NCI-H345 (cell line): ENCODE results near the gene DEPDC1.
"Not testable (repeated sequence)": the region's sequence is repeated elsewhere in the genome, so short reads cannot be mapped to it uniquely, and the experiment has no call there.

Experiments used
- DNase-seq: peaks from one replicate; lab custom pipeline; 2025; lab: John Stamatoyannopoulos, UW

Gene DEPDC1

DNA sequence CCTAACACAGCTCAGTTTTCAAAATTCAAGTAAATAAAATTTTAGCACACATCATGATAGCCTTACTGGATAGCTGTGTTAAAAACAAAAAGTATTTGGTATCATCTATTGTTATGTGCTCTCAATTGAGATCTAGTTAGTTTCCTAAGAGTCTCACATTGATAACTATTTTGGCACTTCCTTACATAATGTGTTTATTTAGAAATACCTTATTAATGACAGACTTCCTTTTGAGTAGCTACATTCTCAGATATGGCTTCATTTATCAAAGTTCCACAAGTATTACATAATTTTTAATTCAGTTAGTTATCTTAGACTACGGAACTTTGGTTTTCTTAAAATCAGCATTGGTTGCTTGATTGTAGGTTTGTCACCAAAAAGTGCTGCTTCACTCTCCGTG lies 20.3 kb downstream of the DEPDC1 start:
- DNase-seq = not testable (repeated sequence)

DNA sequence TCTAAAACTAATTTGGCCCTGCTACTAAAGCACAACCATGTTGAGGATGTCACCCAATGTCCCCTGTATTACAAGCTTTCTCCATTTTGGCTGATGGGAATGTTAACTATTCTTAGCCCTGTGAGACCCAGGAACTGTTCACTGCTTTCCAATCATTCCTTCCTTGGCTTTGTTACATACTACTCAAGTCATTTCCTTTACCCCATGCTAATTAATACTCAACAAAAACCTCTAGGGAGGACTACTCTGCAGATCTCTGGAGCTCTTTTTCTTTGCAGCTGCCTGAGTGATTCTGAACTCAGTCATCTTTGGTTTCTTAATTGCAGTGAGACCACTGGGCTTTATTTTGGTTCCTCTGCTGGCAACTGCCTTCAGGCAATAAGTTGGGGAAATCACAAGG lies 23.8 kb downstream of the DEPDC1 start:
- DNase-seq = no peak

DNA sequence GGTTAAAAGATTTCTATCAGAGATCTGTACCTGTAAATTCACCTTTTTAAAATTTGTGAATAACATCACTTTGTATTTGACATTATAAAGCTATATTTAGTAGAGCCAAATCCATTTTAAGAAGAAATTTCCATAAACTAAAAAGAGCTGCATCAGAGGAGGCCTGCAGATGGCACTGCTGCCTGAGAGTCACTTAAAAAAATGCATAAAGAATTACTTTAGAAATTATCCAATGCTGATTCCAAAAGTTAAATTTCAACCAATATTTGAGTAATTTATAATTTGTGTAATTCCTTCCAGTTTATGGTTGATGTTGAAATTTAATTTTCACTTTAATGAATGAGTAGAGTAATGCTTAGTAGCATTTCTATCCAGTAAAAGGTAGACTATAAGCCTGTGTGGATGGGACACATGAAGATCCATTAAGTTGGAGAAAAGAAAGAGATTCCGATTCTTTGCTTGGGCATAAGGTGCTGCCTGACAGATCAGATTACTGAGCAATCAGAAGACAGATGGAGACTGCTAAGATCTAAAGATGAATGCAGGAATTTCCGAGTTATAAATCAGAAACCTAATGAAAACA lies 26.4 kb downstream of the DEPDC1 start:
- DNase-seq = no peak

DNA sequence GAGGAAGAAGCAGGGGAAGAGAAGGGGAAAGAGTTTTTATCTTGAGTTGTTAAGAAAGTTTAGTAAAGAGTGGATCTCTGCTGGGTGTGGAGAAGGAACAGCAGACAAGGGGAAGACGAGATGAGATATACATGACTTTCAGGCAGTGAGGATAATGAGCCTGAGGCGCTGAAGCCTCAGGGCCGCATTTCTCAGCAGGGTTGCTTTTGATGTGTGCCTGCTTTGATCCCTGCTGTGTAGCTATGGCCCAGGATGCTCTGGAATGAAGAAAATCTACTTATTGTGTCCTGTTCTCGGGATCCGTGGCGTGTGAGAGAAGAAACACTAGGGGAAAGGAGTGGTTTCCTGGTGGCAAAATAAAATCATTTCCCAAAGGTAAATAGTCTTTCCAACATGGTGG lies 32.0 kb downstream of the DEPDC1 start:
- DNase-seq = no peak

DNA sequence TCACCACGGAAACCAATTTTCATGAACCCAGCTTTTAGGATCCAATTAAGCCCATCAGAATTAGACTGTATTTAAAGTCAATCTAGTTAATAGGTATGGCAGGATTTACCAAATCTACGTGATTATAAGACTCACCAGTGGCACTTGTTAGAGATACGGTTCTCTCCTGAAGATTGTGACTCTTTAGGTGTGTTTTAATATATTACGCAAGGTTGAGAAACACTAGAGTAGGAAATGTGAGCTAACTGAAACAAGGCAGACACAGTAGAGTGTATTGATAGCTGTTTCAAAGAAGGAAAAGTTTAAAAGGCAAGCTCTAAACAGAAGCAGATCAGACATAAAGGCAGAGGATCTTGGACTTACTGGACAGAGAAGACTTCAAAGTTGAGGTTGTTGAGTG lies 35.9 kb downstream of the DEPDC1 start:
- no peak for DNase-seq

DNA sequence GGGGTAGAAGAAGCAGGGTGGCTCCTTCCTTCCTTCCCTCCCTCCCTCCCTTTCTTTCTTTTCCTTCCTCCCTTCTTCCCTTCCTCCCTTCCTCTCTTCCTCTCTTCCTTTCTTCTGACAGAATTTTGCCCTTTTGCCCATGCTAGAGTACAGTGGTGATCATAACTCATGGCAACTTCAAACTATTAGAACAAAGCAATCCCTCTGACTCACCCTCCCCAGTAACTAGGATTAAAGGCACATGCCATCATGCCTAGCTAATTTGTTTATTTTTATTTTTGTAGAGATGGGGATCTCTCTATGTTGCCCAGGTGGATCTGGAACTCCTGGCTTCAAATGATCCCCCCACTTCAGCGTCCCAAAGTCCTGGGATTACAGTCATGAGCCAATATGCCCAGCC lies 37.1 kb downstream of the DEPDC1 start:
- no peak for DNase-seq

DNA sequence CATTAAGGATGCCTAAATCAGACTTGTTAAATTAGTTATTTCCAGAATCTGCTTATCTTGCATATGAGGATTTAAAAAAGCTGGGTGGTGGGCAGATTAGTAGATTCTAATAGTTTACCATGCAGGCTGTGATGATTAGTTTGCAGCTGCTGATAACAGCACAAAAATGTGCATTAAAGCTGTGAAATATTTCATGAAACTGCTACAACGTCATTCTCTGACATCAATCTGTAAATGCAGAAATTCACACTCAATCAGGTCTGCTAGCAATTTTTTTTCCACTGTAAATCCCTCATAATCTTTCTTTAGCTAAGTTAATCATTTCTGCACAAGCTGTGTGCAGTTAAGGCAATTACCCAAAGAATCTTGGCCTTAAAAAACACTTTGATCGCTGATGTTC lies 37.8 kb downstream of the DEPDC1 start:
- DNase-seq = no peak

DNA sequence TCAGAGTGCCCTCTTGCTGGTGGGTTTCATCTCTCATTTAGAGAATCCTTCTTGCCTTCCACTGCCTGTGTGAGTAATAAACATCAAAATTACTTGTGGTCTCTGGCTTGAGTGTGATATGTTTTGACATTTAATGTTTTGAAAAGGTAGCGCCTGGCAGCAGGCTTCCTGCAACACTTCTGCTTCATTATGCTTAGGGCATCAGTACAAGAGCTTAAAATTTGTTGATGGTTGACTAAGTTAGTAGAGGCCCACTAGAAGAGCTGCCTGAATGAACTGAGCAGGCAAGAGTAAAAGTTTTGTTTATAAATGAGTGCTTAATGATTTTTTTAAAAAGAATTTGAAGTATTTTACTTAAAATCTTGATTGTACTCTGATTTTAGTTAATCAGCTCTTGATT lies 40.7 kb downstream of the DEPDC1 start:
- no peak for DNase-seq

DNA sequence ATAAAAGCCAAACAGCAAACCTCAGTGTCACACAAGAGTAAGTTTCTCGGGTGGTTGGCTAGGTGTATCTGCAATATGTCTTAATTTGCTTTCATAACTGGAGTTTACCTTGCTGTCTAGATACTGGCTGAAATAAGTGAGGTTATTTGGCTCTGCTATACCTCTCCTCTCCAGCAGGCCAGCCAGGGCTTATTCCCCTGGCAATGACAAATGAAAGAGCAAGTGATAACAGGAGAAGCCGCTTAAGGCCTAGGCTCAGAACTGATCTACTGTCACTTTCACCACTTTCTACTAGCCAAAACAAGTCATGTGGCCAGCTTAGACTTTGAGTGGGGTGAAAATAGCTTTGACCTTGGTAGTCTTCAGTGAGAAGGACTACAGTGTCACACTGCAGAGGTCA lies 42.3 kb downstream of the DEPDC1 start:
- no peak for DNase-seq

DNA sequence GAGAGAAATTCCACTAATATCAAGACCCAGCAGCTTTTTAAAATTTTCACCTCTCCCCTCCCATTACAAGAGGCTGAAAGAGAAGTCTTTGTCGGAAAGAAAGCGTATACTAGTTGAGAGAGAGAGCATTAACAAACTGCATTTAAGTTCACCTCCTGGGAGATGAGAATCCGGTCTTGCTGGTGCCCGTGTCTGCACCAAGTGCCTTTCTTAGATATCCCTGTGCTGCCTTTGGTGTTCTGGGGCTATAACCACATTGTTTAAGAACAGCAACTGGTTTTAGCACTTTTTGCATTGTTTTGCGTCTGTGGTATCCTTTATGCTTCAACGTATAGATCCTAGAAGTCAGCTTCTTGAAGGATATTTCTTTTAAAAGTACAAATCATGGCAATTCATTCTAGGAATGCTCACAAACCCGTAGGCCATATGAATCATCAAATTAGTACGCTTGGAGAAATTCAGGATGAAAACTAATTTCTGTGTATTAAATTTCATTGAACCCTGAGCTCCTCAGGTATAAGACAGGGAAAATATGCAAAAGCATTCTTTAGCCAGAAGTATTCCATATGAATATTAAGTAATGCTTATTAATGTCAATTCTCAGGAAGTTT lies 43.7 kb downstream of the DEPDC1 start:
- DNase-seq = no peak

DNA sequence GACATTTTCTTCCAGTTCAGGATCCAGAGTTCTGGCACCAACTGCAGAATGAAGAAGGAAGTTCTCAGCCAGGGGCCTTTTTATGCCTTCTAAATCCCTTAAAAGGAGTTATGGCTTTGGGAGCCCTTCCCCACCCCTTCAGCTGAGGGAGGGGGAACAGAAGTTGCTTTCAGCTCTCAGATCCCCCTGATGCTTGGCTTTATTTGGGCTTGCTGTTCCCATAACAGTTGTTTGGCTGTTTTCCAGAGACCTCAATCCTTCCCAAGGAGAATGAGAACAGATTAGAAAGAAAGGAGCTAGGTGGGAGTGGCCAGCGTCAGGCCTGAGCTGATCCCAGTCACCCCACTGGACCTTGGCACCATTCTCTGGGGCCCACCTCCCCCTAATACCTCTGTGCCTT lies 47.0 kb downstream of the DEPDC1 start, which contains the start of gene RPE65:
Gene RPE65, minus strand, starts transcription at position 54 of the 400 bp plus-strand sequence. Its CDS starts 49 bp downstream, at position 5.
- no peak for DNase-seq

DNA sequence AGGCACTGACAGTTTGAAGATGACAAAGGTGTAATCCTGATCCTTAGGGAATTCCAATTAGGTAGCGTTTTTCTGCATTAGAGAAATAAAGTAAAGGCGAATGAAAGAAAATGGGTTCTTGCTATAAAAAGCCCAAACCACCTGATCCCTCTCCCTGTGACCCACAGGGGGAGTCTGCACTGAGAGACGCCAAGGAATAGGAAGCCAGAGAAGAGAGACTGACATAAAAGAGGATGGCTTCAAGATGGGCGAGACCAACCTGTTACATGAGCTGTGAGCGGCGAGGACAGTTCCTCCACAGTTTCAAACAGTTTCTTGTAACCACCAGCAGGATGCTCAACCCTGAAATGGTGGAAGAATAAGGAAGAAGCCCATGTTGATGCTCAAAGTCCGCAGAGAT lies 48.5 kb downstream of the DEPDC1 start:
- no peak for DNase-seq

DNA sequence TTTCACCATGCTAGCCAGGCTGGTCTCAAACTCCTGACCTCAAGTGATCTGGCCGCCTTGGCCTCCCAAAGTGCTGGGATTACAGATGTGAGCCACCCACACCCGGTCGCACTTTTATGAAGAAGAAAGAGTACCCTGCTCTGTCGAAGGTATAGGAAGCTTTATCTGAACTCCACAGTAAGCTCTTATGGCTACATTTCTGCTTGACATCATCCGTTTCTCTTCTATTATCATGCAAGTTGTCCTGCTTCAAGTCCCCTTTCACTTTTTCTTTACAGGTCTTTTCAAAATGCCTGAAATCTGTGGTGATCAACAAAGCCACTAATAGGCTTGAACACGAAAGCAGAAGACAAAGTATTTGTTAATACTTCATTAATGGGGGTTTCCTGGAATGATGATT lies 51.2 kb downstream of the DEPDC1 start:
- no peak for DNase-seq

DNA sequence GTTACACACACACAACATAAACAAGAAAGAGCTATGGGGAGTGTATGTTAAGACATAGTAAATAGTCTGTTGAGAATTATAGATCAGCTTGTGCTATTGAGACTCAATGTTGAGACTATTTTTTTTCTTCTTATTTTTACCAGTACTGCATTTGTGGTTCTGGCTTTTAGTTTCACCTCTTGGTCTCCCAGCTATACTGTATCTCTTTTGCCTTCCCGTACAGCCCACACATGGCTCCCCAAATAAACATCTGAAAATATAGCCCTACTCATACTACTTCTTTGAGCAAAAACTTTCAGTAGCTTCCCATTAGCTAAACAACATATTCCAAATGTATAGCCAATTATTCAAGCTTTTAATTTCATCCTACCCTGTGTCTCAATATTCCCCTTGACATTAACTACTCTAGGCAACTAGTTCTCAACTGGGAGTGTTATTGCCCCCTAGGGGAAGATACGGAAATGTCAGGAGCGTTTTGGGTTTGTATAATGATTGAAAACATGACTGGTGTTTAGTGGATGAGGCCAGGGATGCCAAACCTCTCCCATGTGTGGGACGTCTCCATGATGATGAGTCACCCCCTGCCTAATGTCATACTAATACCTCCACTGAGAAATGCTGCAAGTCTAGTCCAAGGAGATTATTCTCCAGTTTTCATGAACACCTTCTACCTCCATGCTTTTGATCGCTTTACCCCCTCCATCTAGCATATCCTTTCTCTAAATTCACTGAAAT lies 53.9 kb downstream of the DEPDC1 start:
- DNase-seq = no peak

DNA sequence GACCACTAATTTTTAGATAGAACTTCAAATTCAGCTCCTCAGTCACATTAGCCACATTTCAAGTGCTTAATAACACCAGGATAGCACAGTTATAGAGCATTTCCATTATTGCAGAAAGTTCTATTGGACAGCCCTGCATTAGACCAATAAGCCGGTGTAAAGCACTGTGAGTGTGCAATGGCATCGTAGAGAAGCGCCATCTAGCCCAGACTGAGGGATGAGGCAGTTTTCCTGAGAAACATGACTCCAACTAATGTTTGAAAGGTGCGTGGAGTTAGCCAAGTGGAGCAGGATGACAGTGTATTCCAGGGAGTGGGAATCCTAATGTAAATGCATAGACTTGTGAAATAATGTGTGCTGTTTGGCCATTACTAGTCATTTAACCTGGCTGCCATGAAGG lies 54.9 kb downstream of the DEPDC1 start:
- no peak for DNase-seq

DNA sequence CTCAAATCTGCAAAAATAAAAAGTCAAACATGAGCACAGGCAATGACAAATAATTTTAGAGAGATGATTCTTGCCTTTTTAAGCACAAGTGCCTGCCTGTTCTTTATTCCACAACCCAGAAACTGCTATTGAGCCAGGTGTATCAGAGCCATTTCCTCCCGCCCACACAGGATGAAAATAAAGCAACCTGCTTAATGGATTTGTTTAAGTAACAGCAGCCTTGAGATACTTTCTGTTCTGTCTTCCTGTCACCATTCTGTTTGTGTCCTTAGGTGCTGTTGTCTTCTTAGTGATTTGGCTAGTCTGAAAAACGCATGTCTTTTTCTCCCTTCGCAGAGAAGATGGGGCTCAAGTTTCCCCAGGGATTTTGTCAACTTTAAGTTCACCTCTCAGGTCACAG lies 58.6 kb downstream of the DEPDC1 start:
- no peak for DNase-seq

DNA sequence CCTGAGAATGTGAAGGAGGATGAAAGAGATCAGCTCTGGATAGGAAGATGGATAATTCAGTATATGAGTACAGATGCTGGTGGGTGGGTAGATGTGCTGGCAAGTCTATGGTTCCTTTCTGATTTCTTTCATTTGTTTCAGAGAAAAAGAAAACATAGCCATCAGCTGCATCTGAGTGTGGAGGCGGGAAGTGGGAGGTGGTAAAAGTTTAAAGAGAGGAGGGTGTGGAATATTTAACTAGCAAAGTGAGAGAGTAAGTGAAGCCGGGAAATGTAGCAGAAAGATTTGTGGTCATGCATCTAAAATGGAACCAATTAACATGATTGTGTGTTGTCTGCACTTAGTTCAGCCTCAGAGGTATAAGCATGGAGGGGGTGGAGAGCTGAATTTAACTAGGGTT lies 63.5 kb downstream of the DEPDC1 start:
- no peak for DNase-seq

DNA sequence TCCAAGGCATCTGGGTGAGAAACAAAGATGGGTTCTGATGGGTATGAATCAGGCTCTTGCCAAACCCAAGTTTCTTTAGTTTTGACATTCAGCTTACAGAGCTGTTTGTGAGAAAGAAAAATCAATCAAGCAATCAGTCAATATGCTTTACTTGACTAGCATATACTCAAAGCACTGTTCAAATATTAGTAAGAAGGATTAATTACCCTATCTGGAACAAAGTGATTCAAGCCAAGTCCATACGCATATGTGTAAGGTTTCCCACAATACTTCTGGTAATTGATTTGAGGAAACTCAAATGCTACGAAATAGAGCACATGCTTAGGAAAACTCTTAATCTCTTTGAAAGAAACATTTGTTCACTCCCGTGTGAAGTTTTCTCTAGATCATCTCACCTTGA lies 65.8 kb downstream of the DEPDC1 start:
- no peak for DNase-seq

DNA sequence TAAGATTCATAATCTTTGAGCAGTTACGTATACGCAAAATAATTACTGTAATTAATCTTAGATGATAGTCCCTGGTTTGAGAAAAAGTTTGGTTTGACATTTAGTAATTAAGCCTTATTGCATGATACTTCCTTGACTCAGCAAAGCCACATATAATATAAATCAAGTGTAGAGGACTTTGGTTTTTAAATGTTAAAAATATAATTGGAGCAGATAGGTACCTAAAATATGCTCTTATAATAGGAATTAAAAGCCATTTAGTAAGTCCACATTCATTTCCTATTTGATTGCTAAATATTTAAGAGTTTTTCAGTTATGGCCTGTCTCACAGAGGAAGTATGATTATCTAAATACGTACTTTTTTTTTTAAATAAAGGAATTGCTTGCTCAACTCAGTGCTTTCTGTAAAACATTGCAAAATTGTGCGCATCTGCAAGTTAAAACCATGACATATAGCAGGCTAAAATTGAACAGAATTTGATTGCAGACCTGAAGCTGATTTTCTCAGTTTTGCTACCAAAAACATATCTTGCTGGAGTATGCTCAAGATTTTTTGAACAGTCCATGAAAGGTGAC lies 67.6 kb downstream of the DEPDC1 start:
- DNase-seq = no peak

DNA sequence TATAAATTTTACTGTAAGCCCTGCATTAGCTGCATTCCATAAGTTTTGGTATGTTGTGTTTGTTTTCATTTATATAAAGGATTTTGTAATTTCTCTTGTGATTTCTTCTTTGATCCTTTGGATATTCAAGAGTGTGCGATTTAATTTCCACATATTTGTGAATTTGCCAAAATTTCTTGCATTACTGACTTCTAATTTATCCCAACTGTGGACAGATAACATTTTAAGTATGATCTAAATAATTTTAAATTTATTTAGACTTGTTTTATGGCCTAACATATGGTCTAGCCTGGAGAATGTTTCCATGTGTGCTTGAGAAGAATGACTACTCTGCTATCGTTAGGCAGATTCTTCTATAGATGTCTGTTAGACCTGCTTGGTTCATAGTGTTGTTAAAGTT lies 70.3 kb downstream of the DEPDC1 start:
- no peak for DNase-seq
